ENCODE measurements around the gene CPVL. TPM values are rescaled to one million over a fixed set of nuclear protein-coding genes. Genes with fewer than 3 reads are reported as not detected.

Gene CPVL
- total RNA-seq, 1 experiment from 2014 or later, result 1.1 TPM

DNA sequence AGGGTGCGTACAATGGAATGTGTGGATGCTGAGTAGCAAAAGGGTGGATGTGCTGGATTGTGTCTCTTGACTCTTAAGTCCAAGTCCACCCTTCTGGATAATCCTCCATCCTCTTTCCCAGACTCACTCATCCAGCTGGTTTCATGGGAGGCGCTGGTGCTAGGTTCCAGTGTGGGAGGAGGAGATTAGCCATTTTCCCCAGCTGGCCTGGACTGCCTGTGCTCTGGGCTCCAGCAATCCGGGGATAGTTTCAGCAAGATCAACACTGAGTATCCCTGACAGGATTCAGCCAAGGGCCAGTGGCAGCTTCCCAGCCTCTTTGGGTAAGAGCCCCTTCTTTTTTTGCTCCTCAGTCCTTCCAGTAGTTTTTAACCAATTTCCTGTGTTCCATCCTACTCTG lies 166.6 kb downstream of the CPVL start:
- CTCF ChIA-PET, result interaction anchor here (0.6 kb wide), 1 partner anchor 52 kb away, joined by 3 read pairs; no protein-coding TSS in a partner anchor
- POLR2A ChIA-PET, result no interaction called here
- TF ChIP-seq SIN3A (IDR thresholded peaks at IDR 0.05; ENCODE audit: borderline replicate concordance, insufficient read depth, low read depth, low read length) (no peak), POLR2AphosphoS5 (IDR thresholded peaks at IDR 0.05; ENCODE audit: low read depth, low read length) (no peak), TCF7L2 (IDR thresholded peaks at IDR 0.05; ENCODE audit: low read depth, low read length) (no peak)
- TF ChIP-seq, protein P1, sequence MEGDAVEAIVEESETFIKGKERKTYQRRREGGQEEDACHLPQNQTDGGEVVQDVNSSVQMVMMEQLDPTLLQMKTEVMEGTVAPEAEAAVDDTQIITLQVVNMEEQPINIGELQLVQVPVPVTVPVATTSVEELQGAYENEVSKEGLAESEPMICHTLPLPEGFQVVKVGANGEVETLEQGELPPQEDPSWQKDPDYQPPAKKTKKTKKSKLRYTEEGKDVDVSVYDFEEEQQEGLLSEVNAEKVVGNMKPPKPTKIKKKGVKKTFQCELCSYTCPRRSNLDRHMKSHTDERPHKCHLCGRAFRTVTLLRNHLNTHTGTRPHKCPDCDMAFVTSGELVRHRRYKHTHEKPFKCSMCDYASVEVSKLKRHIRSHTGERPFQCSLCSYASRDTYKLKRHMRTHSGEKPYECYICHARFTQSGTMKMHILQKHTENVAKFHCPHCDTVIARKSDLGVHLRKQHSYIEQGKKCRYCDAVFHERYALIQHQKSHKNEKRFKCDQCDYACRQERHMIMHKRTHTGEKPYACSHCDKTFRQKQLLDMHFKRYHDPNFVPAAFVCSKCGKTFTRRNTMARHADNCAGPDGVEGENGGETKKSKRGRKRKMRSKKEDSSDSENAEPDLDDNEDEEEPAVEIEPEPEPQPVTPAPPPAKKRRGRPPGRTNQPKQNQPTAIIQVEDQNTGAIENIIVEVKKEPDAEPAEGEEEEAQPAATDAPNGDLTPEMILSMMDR (IDR thresholded peaks at IDR 0.05), result no peak
- TF ChIP-seq, protein P2, sequence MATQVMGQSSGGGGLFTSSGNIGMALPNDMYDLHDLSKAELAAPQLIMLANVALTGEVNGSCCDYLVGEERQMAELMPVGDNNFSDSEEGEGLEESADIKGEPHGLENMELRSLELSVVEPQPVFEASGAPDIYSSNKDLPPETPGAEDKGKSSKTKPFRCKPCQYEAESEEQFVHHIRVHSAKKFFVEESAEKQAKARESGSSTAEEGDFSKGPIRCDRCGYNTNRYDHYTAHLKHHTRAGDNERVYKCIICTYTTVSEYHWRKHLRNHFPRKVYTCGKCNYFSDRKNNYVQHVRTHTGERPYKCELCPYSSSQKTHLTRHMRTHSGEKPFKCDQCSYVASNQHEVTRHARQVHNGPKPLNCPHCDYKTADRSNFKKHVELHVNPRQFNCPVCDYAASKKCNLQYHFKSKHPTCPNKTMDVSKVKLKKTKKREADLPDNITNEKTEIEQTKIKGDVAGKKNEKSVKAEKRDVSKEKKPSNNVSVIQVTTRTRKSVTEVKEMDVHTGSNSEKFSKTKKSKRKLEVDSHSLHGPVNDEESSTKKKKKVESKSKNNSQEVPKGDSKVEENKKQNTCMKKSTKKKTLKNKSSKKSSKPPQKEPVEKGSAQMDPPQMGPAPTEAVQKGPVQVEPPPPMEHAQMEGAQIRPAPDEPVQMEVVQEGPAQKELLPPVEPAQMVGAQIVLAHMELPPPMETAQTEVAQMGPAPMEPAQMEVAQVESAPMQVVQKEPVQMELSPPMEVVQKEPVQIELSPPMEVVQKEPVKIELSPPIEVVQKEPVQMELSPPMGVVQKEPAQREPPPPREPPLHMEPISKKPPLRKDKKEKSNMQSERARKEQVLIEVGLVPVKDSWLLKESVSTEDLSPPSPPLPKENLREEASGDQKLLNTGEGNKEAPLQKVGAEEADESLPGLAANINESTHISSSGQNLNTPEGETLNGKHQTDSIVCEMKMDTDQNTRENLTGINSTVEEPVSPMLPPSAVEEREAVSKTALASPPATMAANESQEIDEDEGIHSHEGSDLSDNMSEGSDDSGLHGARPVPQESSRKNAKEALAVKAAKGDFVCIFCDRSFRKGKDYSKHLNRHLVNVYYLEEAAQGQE (IDR thresholded peaks at IDR 0.05; ENCODE audit: insufficient read depth in 1 of 2, low read depth in 2 of 2, low read length in 1 of 2), result no peak

DNA sequence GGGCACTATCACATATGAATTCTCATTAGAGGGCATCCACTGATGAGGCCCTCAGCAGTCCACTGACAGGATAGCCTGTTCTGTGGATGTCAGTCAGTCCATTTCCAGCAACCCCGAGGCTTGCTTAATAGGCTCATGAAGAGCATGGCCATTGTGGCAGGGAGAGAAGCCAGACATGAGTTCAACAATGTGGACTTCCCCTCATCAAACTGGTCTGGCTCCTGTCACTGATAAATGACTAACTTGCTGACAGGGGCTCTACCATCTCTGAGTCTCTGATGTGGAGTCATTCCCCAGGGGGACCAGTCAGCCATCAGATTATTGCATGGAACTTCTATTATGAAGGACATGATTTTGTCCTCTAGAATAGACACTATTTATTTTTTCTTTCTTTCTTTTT lies 168.5 kb downstream of the CPVL start:
- ChIA-PET POLR2A (no interaction called here), CTCF (no interaction called here)
- Histone ChIP-seq H3K36me3 (ENCODE audit: control insufficient read depth, insufficient read depth, low read length) (no peaks in the 10 kb centered on the region), H3K9me3 (ENCODE audit: control insufficient read depth, insufficient read depth, low read depth, low read length) (peaks cover 4% of the 10 kb centered on the region; the same call in 1 of the 2 replicates), H3K4me3 (ENCODE audit: low read depth in 2 of 2, low read length in 2 of 2) (no peak overlapping the region), H3K4me1 (ENCODE audit: control insufficient read depth, insufficient read depth, low read length) (no peaks in the 10 kb centered on the region), H3K27ac (ENCODE audit: low read length) (no peak overlapping the region), H3K27me3 (ENCODE audit: control insufficient read depth, insufficient read depth, low read length) (no peaks in the 10 kb centered on the region)
- DNase-seq (ENCODE audit: low read depth, low spot score), result no peak
- no peak for ATAC-seq
- BruUV-seq (replicated peaks), result no TSS peak
- TF ChIP-seq POLR2AphosphoS5 (IDR thresholded peaks at IDR 0.05; ENCODE audit: low read depth, low read length) (no peak), TCF7L2 (IDR thresholded peaks at IDR 0.05; ENCODE audit: low read depth, low read length) (no peak)
- TF ChIP-seq, protein P1 (IDR thresholded peaks at IDR 0.05), result no peak
- TF ChIP-seq, protein P2 (IDR thresholded peaks at IDR 0.05; ENCODE audit: insufficient read depth in 1 of 2, low read depth in 2 of 2, low read length in 1 of 2), result no peak
- in situ Hi-C loops (cut with HindIII; ENCODE audit: low pct_unique_long_range_greater_than_20kb, low sequenced_read_pairs) (no loop called here), intact Hi-C loops (cut with micrococcal nuclease; ENCODE audit: unreplicated experiment) (no loop called here)

More for the DNA sequence above, 166.6 kb downstream of the CPVL start:
- H3K36me3 ChIP-seq (ENCODE audit: control insufficient read depth, insufficient read depth, low read length), result no peaks in the 10 kb centered on the region
- no peak overlapping the region for H3K27ac ChIP-seq (ENCODE audit: low read length)
- H3K4me3 ChIP-seq (ENCODE audit: low read depth in 2 of 2, low read length in 2 of 2), result no peak overlapping the region
- H3K27me3 ChIP-seq (ENCODE audit: control insufficient read depth, insufficient read depth, low read length), result no peaks in the 10 kb centered on the region
- no peak for DNase-seq (ENCODE audit: low read depth, low spot score)
- ATAC-seq, result no peak
- no peaks in the 10 kb centered on the region for H3K9me3 ChIP-seq (ENCODE audit: control insufficient read depth, insufficient read depth, low read depth, low read length)
- in situ Hi-C loops (cut with HindIII; ENCODE audit: low pct_unique_long_range_greater_than_20kb, low sequenced_read_pairs), result no loop called here
- H3K4me1 ChIP-seq (ENCODE audit: control insufficient read depth, insufficient read depth, low read length), result no peaks in the 10 kb centered on the region
- intact Hi-C loops (cut with micrococcal nuclease; ENCODE audit: unreplicated experiment), result no loop called here
- BruUV-seq (replicated peaks), result no TSS peak

Data from Panc1 (cell line).